Mesenteric fat pad (tissue), 1 donor: ENCODE measurements around the gene SASH3. TPM values are rescaled to one million over a fixed set of nuclear protein-coding genes. Genes with fewer than 3 reads are reported as not detected.

Experiments
- DNase-seq: peaks from one replicate; pipeline ENCODE4 v3.0.0-alpha.2; 2020; ENCODE audit warnings: low spot score
- total RNA-seq: library from RNA; stranded (reverse); fragmentation: NEBNext Ultra II Directional; extraction: Animal tissue kit (Norgen Biotek cat#: 25700); gene quantifications from one replicate; pipeline ENCODE4 v1.2.1, GENCODE V29; 2021
- donor health status: DM: yes; HTN: yes; CAD: no.

Gene SASH3
- total RNA-seq, 1 donor from 2014 or later = 24.3 TPM

- no peak for DNase-seq
Observed at GRCh38 chrX:129781680-129782495, 2.1 kb downstream of the SASH3 start.

GRCh38 chrX:129782706-129783105 lies 3.0 kb downstream of the SASH3 start:
- DNase-seq = no peak

- no peak for DNase-seq
Observed at GRCh38 chrX:129783291-129783713, 3.6 kb downstream of the SASH3 start.

GRCh38 chrX:129784371-129784770 lies 4.6 kb downstream of the SASH3 start:
- no peak for DNase-seq

GRCh38 chrX:129785160-129785947 lies 5.6 kb downstream of the SASH3 start:
- DNase-seq = no peak

GRCh38 chrX:129786210-129786651 lies 6.5 kb downstream of the SASH3 start:
- DNase-seq = no peak

GRCh38 chrX:129787336-129788055 lies 7.7 kb downstream of the SASH3 start:
- DNase-seq = no peak

GRCh38 chrX:129788527-129788926 lies 8.8 kb downstream of the SASH3 start:
- DNase-seq = no peak

- no peak for DNase-seq
Observed at GRCh38 chrX:129790146-129790545, 10.4 kb downstream of the SASH3 start.

GRCh38 chrX:129790808-129791207 lies 11.1 kb downstream of the SASH3 start:
- DNase-seq = no peak

GRCh38 chrX:129791336-129791735 lies 11.6 kb downstream of the SASH3 start:
- no peak for DNase-seq

- peak; percentile 55 for DNase-seq
Observed at GRCh38 chrX:129791961-129792570, 12.3 kb downstream of the SASH3 start.

- peak; percentile 71 for DNase-seq
Observed at GRCh38 chrX:129792586-129793291, 13.0 kb downstream of the SASH3 start.

- DNase-seq = peak; percentile 87
Observed at GRCh38 chrX:129793604-129794191, 13.9 kb downstream of the SASH3 start.

- DNase-seq = peak; percentile 28
Observed at GRCh38 chrX:129795584-129795983, 15.8 kb downstream of the SASH3 start.

- peak; percentile 55 for DNase-seq
Observed at GRCh38 chrX:129797251-129797906, 17.6 kb downstream of the SASH3 start.

GRCh38 chrX:129798456-129798855 lies 18.7 kb downstream of the SASH3 start:
- DNase-seq = no peak

- no peak for DNase-seq
Observed at GRCh38 chrX:129798888-129799287, 19.1 kb downstream of the SASH3 start.

GRCh38 chrX:129800186-129800585 lies 20.4 kb downstream of the SASH3 start:
- no peak for DNase-seq

- no peak for DNase-seq
Observed at GRCh38 chrX:129802863-129803262, 23.1 kb downstream of the SASH3 start.
